Astrocyte of the spinal cord (primary cell): Measurements from ENCODE around the gene CFAP90.

Experiments
- DNase-seq: peaks from one replicate; pipeline ENCODE4 v3.0.0; 2011; ENCODE audit warnings: low read depth, low spot score
- H3K4me3 ChIP-seq: 2 replicates; pipeline ENCODE4 v1.5.1; 2011; ENCODE audit warnings: low read depth, mild to moderate bottlenecking, low read length, moderate library complexity
- in situ Hi-C: cut with HindIII; loops from 2 replicates; pipeline ENCODE4 v1.10.0; 2017; ENCODE audit warnings: low sequenced_read_pairs
- TF ChIP-seq, protein P1 (sequence below): IDR thresholded peaks from 2 replicates; pipeline ENCODE4 v1.5.1; 2012; ENCODE audit warnings: low read depth, mild to moderate bottlenecking, low read length, inconsistent platforms

The CFAP90 gene

DNA sequence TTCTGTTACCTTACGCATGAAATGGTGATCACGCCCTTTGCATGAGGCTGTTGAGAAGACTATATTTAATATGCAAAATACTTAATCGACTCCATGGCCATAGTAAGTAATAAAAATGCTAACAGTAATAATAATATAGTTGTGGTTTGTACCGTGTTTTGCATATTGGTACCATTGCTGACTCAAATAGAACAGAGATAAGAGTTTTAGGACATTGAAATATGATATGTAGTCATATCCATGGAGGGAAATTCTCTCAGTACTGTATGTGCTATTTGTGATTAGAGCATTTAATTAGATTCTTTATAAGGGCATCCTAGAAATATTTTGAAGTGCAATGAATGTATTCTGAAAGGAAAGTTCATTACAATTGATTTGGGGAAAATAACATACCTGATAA is 41.9 kb downstream of the CFAP90 start:
- in situ Hi-C loops, result no loop called here
- DNase-seq, result no peak
- TF ChIP-seq, protein P1, sequence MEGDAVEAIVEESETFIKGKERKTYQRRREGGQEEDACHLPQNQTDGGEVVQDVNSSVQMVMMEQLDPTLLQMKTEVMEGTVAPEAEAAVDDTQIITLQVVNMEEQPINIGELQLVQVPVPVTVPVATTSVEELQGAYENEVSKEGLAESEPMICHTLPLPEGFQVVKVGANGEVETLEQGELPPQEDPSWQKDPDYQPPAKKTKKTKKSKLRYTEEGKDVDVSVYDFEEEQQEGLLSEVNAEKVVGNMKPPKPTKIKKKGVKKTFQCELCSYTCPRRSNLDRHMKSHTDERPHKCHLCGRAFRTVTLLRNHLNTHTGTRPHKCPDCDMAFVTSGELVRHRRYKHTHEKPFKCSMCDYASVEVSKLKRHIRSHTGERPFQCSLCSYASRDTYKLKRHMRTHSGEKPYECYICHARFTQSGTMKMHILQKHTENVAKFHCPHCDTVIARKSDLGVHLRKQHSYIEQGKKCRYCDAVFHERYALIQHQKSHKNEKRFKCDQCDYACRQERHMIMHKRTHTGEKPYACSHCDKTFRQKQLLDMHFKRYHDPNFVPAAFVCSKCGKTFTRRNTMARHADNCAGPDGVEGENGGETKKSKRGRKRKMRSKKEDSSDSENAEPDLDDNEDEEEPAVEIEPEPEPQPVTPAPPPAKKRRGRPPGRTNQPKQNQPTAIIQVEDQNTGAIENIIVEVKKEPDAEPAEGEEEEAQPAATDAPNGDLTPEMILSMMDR, result no peak
- no peak overlapping the region for H3K4me3 ChIP-seq

DNA sequence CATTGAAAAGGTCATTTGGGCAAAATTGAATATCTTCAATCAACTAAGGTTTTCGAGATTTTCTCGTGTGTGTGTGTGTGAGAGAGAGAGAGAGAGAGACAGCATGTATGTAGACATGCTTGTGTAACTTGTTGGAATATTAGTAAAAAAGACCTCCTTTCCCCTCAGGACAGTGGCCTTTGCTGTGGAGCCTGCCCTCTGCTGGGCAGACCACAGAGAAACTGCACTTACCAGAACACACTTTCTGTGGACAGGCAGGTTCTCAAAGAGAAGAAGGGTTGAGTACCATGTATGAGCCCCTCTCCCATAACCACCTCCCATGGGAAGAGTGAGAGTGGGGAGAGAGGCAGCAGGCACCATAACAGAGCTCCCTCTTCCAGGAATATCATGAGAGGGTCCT is 45.6 kb downstream of the CFAP90 start:
- TF ChIP-seq, protein P1, result peak; percentile 36
- no peak for DNase-seq
- in situ Hi-C loops, result no loop called here
- no peak overlapping the region for H3K4me3 ChIP-seq

DNA sequence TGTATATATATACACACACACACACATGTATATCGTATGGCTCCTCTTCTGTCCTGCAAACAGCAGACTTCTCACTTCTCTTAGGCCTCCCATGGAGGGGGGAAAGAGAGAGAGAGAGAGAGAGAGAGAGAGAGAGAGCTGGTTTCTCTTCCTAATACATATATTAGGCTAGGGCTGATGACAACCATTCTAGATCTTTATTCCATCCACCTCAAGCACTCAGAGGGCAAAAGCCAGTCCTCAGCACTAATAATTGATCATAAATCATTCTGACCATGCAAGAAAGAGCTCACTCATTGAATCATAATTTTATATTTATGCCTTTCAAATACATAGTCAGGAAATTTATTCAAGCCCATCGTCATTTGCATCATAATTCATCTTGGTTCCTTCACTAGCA is 47.0 kb downstream of the CFAP90 start:
- TF ChIP-seq, protein P1, result no peak
- DNase-seq, result no peak
- H3K4me3 ChIP-seq, result no peak overlapping the region
- in situ Hi-C loops, result no loop called here

DNA sequence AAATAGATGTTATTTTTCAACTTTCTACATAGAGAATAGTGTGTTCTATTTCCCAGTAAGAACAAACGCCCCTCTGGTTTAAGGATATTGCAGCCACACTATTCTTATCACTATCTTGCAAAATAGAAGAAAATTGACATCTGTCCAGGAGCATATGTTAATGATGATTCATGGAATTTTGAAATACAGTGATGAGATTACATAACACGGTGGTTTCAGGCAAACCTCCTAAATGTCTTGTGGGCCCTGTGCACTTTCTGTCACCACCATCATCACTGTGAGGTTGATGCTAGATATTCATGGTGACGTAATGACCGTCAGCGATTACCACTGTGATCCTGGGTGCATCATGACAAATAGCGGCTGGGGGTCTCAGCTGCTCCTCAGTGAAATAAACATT is 48.1 kb downstream of the CFAP90 start:
- no peak for DNase-seq
- no peak overlapping the region for H3K4me3 ChIP-seq
- TF ChIP-seq, protein P1, result no peak
- in situ Hi-C loops, result no loop called here

DNA sequence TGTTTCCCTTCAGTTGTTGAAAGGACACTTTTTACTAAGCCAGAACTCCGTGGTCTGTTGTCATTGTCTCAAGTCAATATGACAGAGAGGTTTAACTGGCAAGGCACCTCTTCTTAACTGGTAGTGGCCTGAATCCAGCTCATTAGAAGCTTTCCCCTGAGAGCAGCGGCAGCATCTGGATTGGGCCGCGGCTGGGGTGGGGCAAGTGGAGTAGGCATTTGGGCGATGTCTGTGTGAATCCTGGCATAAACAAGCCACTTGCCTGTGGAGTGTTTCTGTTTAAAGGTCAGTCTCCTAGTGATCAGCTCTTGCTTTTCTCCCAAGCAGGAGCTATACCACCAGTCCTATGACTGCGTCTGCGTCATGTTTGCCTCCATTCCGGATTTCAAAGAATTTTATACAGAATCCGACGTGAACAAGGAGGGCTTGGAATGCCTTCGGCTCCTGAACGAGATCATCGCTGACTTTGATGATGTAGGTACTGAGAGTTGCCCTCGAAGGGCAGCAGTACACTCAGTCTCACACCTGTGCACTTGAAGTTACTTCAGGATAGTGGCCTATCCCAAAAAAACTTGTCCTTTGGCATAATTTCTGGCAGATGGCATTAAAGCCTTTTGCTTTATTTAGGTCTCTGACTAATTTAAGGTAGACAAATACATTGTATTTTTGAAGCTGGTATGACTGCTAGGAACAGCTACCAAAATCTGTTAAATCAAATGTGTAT is 48.9 kb downstream of the CFAP90 start:
- TF ChIP-seq, protein P1, result no peak
- H3K4me3 ChIP-seq, result no peak overlapping the region
- in situ Hi-C loops, result no loop called here
- no peak for DNase-seq

DNA sequence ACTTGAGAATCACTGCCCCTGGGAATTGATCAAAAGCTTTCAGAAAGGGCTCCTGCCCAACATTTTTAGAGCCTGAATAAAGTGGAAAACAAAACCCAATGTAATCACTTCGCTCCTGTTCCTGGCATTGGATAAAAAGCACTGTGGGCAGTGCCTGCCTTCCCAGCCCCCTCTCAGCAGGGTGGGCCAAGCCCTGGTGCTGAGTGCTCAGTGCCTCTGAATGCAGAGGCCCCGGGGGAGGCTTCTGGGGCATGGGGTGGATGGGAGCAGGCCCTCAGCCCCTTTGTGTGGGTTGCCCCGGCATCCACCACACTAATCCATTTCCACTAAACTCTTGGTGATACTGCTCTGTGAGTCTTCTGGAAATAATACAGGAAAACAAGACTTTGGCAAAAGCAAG is 55.6 kb downstream of the CFAP90 start:
- no peak overlapping the region for H3K4me3 ChIP-seq
- TF ChIP-seq, protein P1, result no peak
- in situ Hi-C loops, result no loop called here
- DNase-seq, result no peak
